B cell (primary cell): ENCODE measurements around the gene DNAJA4. TPM values are rescaled to one million over a fixed set of nuclear protein-coding genes. Genes with fewer than 3 reads are reported as not detected.

Experiments
- ATAC-seq: fragments of 200-7000 bp; cut with Tn5 transposase; one replicate; pipeline ENCODE4 v1.10.0; 2021; ENCODE audit warnings: low read depth, mild to moderate bottlenecking, moderate number of reproducible peaks, moderate library complexity
- CTCF ChIA-PET: fragments of 350-600 bp; sonication (Branson Sonifier 250); formaldehyde crosslinking; loops from one replicate; lab custom pipeline; 2021; ENCODE audit warnings: antibody characterized with exemption, inconsistent platforms; lab: Charles Lee
- POLR2A ChIA-PET: fragments of 350-600 bp; sonication (Branson Sonifier 250); formaldehyde crosslinking; loops from one replicate; lab custom pipeline; 2021; ENCODE audit warnings: antibody characterized with exemption; lab: Charles Lee
- DNase-seq: peaks from one replicate; pipeline ENCODE4 v3.0.0; 2013
- H2AFZ ChIP-seq: 2 replicates; pipeline ENCODE4 v1.6.1; 2012; ENCODE audit warnings: mild to moderate bottlenecking, low read depth, low read length; ENCODE audit not compliant: insufficient read depth, poor library complexity, severe bottlenecking
- H3K27ac ChIP-seq, 2 donors: 1 replicate in 1 of 2; 2 replicates in 1 of 2; pipeline ENCODE4 v1.5.1; 2012 to 2013; ENCODE audit warnings: low read length in 2 of 2, mild to moderate bottlenecking in 2 of 2, moderate library complexity in 1 of 2
- H3K27me3 ChIP-seq, 4 experiments: fragments of 200-600 bp in 1 of 4; sonication (generic) in 1 of 4; replicated peaks in 1 of 4; 1 replicate in 2 of 4; 2 replicates in 2 of 4; pipeline versions ENCODE4 v1.6.1 to v1.7.0; 2013 to 2016; ENCODE audit warnings: low read length in 3 of 4, mild to moderate bottlenecking in 2 of 4, mixed read lengths in 1 of 4, moderate library complexity in 1 of 4; ENCODE audit not compliant: insufficient read depth in 4 of 4, control insufficient read depth in 3 of 4; ENCODE audit errors: control extremely low read depth in 1 of 4
- H3K36me3 ChIP-seq, 2 experiments: replicated peaks in 1 of 2; 1 replicate in 1 of 2; 2 replicates in 1 of 2; pipeline versions ENCODE4 v1.6.1 to v1.7.1; 2013; ENCODE audit warnings: low read length in 1 of 2; ENCODE audit not compliant: insufficient read depth in 2 of 2, control insufficient read depth in 1 of 2; ENCODE audit errors: control extremely low read depth in 1 of 2, extremely low read depth in 1 of 2
- H3K4me1 ChIP-seq, 2 donors: fragments of 200-600 bp in 1 of 2; sonication (generic) in 1 of 2; 1 replicate in 1 of 2; 2 replicates in 1 of 2; pipeline versions ENCODE4 v1.5.1 to v1.6.1; 2013 to 2017; ENCODE audit warnings: low read length in 2 of 2; ENCODE audit not compliant: control insufficient read depth in 2 of 2, insufficient read depth in 2 of 2
- H3K4me2 ChIP-seq: replicated peaks from 2 replicates; pipeline ENCODE3; 2012; ENCODE audit warnings: mild to moderate bottlenecking, low read depth, low read length; ENCODE audit not compliant: poor library complexity, severe bottlenecking
- H3K4me3 ChIP-seq, 5 experiments: fragments of 200-600 bp in 1 of 5; sonication (generic) in 1 of 5; 1 replicate in 3 of 5; 2 replicates in 2 of 5; pipeline versions ENCODE4 v1.5.1 to v1.7.0; 2011 to 2016; ENCODE audit warnings: low read length in 4 of 5, mild to moderate bottlenecking in 4 of 5, low read depth in 2 of 5, control low read depth in 1 of 5, moderate library complexity in 1 of 5; ENCODE audit not compliant: insufficient read depth in 1 of 5; ENCODE audit errors: control extremely low read depth in 1 of 5, extremely low read depth in 1 of 5
- H3K79me2 ChIP-seq: fragments of 200-600 bp; sonication (generic); one replicate; pipeline ENCODE4 v1.6.0; 2016; ENCODE audit warnings: low read length; ENCODE audit not compliant: control insufficient read depth, insufficient read depth
- H3K9ac ChIP-seq: fragments of 200-600 bp; sonication (generic); 2 replicates; pipeline ENCODE4 v1.6.1; 2017; ENCODE audit warnings: mild to moderate bottlenecking, low read length, moderate library complexity
- H3K9me3 ChIP-seq, 3 donors: one replicate each; pipeline versions ENCODE4 v1.6.1 to v1.7.1; 2013; ENCODE audit warnings: low read length in 2 of 3; ENCODE audit not compliant: control insufficient read depth in 2 of 3, insufficient read depth in 1 of 3; ENCODE audit errors: control extremely low read depth in 1 of 3
- H4K20me1 ChIP-seq: 2 replicates; pipeline ENCODE4 v1.6.0; 2012; ENCODE audit warnings: mild to moderate bottlenecking, low read length; ENCODE audit not compliant: insufficient read depth, control insufficient read depth, poor library complexity, severe bottlenecking
- H3K27ac Mint-ChIP-seq: one replicate; pipeline ENCODE4 v1.8.0; 2021; ENCODE audit warnings: mixed read lengths
- H3K27me3 Mint-ChIP-seq: one replicate; pipeline ENCODE4 v1.8.0; 2021; ENCODE audit warnings: mixed read lengths
- H3K4me1 Mint-ChIP-seq: one replicate; pipeline ENCODE4 v1.8.0; 2021; ENCODE audit warnings: mixed read lengths
- H3K4me3 Mint-ChIP-seq: one replicate; pipeline ENCODE4 v1.8.0; 2021; ENCODE audit warnings: mixed read lengths
- H3K9me3 Mint-ChIP-seq: one replicate; pipeline ENCODE4 v1.8.0; 2022; ENCODE audit warnings: mixed read lengths; ENCODE audit not compliant: insufficient read depth
- CTCF ChIP-seq: fragments of 200-600 bp; IDR thresholded peaks from one replicate; pipeline ENCODE4 v1.8.0; 2022; ENCODE audit warnings: antibody characterized with exemption, mild to moderate bottlenecking
- EZH2 ChIP-seq: IDR thresholded peaks from 2 replicates; pipeline ENCODE4 v1.6.1; 2012; ENCODE audit warnings: borderline replicate concordance, low read depth, mild to moderate bottlenecking, moderate library complexity, low read length; ENCODE audit not compliant: insufficient read depth, poor library complexity, severe bottlenecking
- WGBS: methylation state at CpG from one replicate; pipeline ENCODE4 v1.1.5; 2013; ENCODE audit warnings: missing lambda C conversion rate; ENCODE audit not compliant: insufficient coverage; 5-methylcytosine and 5-hydroxymethylcytosine counted together
- intact Hi-C: fragments of 100-400 bp; cut with micrococcal nuclease; formaldehyde crosslinking; loops from one replicate; pipeline ENCODE4 v1.10.0; 2022
- polyA plus RNA-seq: library from polyadenylated mRNA; depleted of rRNA; stranded (reverse); fragments of >200 nt; gene quantifications from 2 replicates; pipeline ENCODE4 v1.2.3, GENCODE V29; 2012
- total RNA-seq, 2 donors: library from RNA; stranded (reverse); fragments of 120-200 nt in 1 of 2; gene quantifications; 1 replicate in 1 of 2; 2 replicates in 1 of 2; pipeline versions ENCODE4 v1.2.3 to v1.2.4, GENCODE V29; 2013 to 2022

The DNAJA4 gene
- total and polyA plus RNA-seq, 2 donors (not counting 1 experiment from before 2014, with no cell fraction given), result 13.2 to 20.0 TPM

GRCh38 chr15:78224023-78224411, 40.3 kb upstream of the DNAJA4 start:
- Histone ChIP-seq H3K27ac (no peak overlapping the region), H2AFZ (no peak overlapping the region), H3K9me3 (no peaks in the 10 kb centered on the region), H3K4me1 (no peaks in the 10 kb centered on the region), H3K27me3 (no peaks in the 10 kb centered on the region), H3K4me3 (no peak overlapping the region), H3K4me2 (no peak overlapping the region), H4K20me1 (no peaks in the 10 kb centered on the region), H3K79me2 (no peaks in the 10 kb centered on the region), H3K36me3 (no peaks in the 10 kb centered on the region), H3K9ac (no peak overlapping the region)
- no peak for ATAC-seq
- WGBS, result 67% methylated on average over 1 of the region's 2 CpGs
- POLR2A ChIA-PET, result no interaction called here
- H3K9me3 Mint-ChIP-seq, result no peaks in the 10 kb centered on the region
- H3K4me3 Mint-ChIP-seq, result no peak overlapping the region
- no peak for DNase-seq
- CTCF ChIA-PET, result interaction anchor here (1.1 to 1.6 kb wide), 3 partner anchors 16 to 111 kb away, joined by 4 to 6 read pairs (median 5); no protein-coding TSS in a partner anchor
- no peaks in the 10 kb centered on the region for H3K27me3 Mint-ChIP-seq
- H3K4me1 Mint-ChIP-seq, result no peaks in the 10 kb centered on the region
- no peak overlapping the region for H3K27ac Mint-ChIP-seq
- intact Hi-C loops, result no loop called here
- TF ChIP-seq EZH2 (no peak), CTCF (no peak)

- Mint-ChIP-seq H3K9me3 (no peaks in the 10 kb centered on the region), H3K27ac (no peak overlapping the region), H3K4me3 (no peak overlapping the region), H3K27me3 (peaks cover 4% of the 10 kb centered on the region), H3K4me1 (no peaks in the 10 kb centered on the region)
- H3K9me3 ChIP-seq, result no peaks in the 10 kb centered on the region
- no peaks in the 10 kb centered on the region for H4K20me1 ChIP-seq
- DNase-seq, result no peak
- no peak overlapping the region for H3K9ac ChIP-seq
- H3K27me3 ChIP-seq, result no peaks in the 10 kb centered on the region
- no peak overlapping the region for H3K27ac ChIP-seq
- CTCF ChIA-PET, result interaction anchor here (0.9 to 1.5 kb wide), 3 partner anchors 14 to 118 kb away, joined by 3 to 5 read pairs (median 4); no protein-coding TSS in a partner anchor
- H3K36me3 ChIP-seq, result no peaks in the 10 kb centered on the region
- no peak overlapping the region for H2AFZ ChIP-seq
- TF ChIP-seq EZH2 (no peak), CTCF (no peak)
- no peak overlapping the region for H3K4me3 ChIP-seq
- no CpG with 5 or more reads among the region's 3 CpGs for WGBS
- no peak for ATAC-seq
- no peaks in the 10 kb centered on the region for H3K79me2 ChIP-seq
- no peaks in the 10 kb centered on the region for H3K4me1 ChIP-seq
- H3K4me2 ChIP-seq, result no peak overlapping the region
- intact Hi-C loops, result no loop called here
- POLR2A ChIA-PET, result no interaction called here
These were observed 38.4 kb upstream of the DNAJA4 start for GRCh38 chr15:78225783-78226541.
